BJ (cell line): ENCODE results near the gene MYO7A. TPM values are rescaled to one million over a fixed set of nuclear protein-coding genes. Genes with fewer than 3 reads are reported as not detected.

Experiments used
- CTCF ChIA-PET: fragments of 350-600 bp; formaldehyde crosslinking; extraction: SDS; loops from one replicate; lab custom pipeline; 2021; ENCODE audit warnings: antibody characterized with exemption, inconsistent platforms; lab: Yijun Ruan, JAX
- POLR2A ChIA-PET: fragments of 300-600 bp; sonication (Branson Sonifier 250); formaldehyde crosslinking; extraction: SDS; loops from one replicate; lab custom pipeline; 2021; ENCODE audit warnings: antibody characterized with exemption; lab: Charles Lee
- DNase-seq: peaks from one replicate; pipeline ENCODE4 v3.0.0-alpha.2; 2011; ENCODE audit warnings: low read depth
- H3K27me3 ChIP-seq: 2 replicates; pipeline ENCODE4 v1.6.0; 2011; ENCODE audit warnings: low read length; ENCODE audit not compliant: control insufficient read depth, insufficient read depth
- H3K36me3 ChIP-seq: 2 replicates; pipeline ENCODE4 v1.5.1; 2011; ENCODE audit warnings: low read length; ENCODE audit not compliant: control insufficient read depth, insufficient read depth
- H3K4me3 ChIP-seq: 2 replicates; pipeline ENCODE4 v1.5.1; 2011; ENCODE audit warnings: low read depth, mild to moderate bottlenecking, control low read depth, low read length
- polyA plus RNA-seq: library from polyadenylated mRNA; depleted of rRNA; stranded (reverse); fragments of >200 nt; gene quantifications from 2 replicates; pipeline ENCODE4 v1.2.3, GENCODE V29; 2011
- TF ChIP-seq, protein P1 (sequence below): IDR thresholded peaks from 2 replicates; pipeline ENCODE4 v1.5.1; 2011; ENCODE audit warnings: low read depth, mild to moderate bottlenecking, control low read depth, inconsistent platforms, low read length, moderate library complexity; ENCODE audit not compliant: insufficient read depth

MYO7A gene
- polyA plus RNA-seq, 1 experiment: 0.01 TPM

DNA sequence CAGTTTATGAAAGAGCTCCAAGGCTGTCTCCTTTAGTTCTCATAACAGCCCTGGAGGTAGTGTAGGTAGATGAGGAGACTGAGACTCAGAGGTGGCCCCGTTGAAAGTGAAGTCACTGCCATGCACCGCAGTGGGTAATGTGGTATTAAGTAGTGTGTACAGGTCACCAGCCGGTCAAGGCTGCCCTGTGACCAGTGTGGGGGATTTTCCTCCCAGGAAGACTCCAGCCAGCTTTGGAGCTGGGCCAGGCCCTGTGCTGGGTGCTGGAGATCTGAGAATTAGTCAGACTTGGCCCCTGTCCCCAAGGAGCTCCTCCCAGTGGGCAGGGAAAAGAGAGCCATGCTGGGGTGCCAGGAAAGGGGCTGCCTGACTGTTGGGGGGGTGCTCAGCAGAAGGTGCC is 20.1 kb upstream of the MYO7A start:
- peak; percentile 41 for DNase-seq
- H3K36me3 ChIP-seq: peaks cover 2% of the 10 kb centered on the region; the same call in 1 of the 2 replicates
- POLR2A ChIA-PET: no interaction called here
- H3K4me3 ChIP-seq: no peak overlapping the region
- TF ChIP-seq, protein P1, sequence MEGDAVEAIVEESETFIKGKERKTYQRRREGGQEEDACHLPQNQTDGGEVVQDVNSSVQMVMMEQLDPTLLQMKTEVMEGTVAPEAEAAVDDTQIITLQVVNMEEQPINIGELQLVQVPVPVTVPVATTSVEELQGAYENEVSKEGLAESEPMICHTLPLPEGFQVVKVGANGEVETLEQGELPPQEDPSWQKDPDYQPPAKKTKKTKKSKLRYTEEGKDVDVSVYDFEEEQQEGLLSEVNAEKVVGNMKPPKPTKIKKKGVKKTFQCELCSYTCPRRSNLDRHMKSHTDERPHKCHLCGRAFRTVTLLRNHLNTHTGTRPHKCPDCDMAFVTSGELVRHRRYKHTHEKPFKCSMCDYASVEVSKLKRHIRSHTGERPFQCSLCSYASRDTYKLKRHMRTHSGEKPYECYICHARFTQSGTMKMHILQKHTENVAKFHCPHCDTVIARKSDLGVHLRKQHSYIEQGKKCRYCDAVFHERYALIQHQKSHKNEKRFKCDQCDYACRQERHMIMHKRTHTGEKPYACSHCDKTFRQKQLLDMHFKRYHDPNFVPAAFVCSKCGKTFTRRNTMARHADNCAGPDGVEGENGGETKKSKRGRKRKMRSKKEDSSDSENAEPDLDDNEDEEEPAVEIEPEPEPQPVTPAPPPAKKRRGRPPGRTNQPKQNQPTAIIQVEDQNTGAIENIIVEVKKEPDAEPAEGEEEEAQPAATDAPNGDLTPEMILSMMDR: no peak
- CTCF ChIA-PET: interaction anchor here (1.1 to 10.6 kb wide), 8 partner anchors 16 to 188 kb away, joined by 3 to 128 read pairs (median 5); partner anchors contain the start of gene MYO7A
- H3K27me3 ChIP-seq: no peaks in the 10 kb centered on the region

DNA sequence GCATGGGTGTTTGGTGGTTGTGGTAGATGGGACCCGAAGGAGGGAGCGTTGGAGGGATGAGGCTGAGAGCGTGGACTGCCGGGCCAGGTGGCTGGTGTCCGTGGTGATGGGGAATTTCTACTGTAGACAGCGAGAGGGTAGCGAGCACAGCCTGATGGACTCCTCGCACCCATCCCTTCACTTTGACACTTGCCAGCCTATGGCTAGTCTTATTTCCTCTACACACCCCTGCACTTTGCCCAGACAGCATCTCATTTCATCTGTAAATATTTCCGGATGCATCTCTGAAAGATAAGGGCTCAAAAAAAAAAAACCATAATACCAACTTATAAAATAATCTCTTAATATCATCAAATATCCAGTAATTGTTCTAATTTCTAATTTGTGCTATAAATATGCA is 19.6 kb upstream of the MYO7A start:
- POLR2A ChIA-PET: no interaction called here
- H3K4me3 ChIP-seq: no peak overlapping the region
- TF ChIP-seq, protein P1: no peak
- CTCF ChIA-PET: interaction anchor here (1.1 to 10.6 kb wide), 7 partner anchors 16 to 63 kb away, joined by 3 to 128 read pairs (median 4); partner anchors contain the start of gene MYO7A
- peaks cover 2% of the 10 kb centered on the region; the same call in 1 of the 2 replicates for H3K36me3 ChIP-seq
- H3K27me3 ChIP-seq: no peaks in the 10 kb centered on the region
- no peak for DNase-seq

DNA sequence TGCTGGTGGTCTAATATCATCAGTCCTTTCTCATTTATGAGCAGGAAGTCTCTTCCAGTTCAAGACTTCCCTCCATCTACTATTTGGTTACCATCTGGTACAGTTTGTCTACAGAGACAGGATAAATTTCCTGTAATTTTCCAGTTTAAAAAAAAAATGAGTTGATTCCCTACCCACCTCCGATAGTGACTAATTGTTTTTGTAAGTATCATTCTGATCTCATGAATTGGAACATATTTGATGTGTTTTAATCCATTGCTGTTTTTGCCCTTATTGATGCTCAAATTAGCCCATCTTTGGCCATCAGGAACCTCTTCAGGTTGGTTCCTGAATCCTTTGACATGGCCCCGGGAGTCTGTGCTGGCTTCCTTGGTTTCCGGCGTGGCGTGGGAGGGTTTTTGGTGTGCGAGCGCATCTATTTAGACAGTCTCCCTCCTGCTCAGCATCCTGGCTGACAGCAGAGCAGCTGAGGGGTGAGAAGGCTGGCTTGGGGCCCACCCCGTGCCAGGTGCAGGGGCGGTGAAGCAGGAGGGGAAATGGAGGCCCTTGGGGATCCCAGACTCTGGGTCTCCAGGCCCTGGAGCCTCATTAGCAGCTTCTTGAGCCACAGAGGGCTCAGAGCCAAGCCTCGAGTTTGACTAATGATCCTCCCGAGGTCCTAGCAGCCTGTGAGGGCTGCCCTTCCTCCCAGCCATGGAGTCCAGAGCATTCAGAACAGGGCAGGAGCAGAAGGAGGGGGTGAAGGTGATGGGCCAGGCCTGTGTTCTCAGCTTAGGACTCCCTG is 18.6 kb upstream of the MYO7A start:
- Histone ChIP-seq H3K4me3 (no peak overlapping the region), H3K27me3 (no peaks in the 10 kb centered on the region), H3K36me3 (peaks cover 2% of the 10 kb centered on the region)
- DNase-seq: no peak
- ChIA-PET CTCF (interaction anchor here (1.6 to 10.6 kb wide), 6 partner anchors 17 to 79 kb away, joined by 4 to 128 read pairs (median 18); partner anchors contain the start of gene MYO7A), POLR2A (no interaction called here)
- TF ChIP-seq, protein P1: no peak

DNA sequence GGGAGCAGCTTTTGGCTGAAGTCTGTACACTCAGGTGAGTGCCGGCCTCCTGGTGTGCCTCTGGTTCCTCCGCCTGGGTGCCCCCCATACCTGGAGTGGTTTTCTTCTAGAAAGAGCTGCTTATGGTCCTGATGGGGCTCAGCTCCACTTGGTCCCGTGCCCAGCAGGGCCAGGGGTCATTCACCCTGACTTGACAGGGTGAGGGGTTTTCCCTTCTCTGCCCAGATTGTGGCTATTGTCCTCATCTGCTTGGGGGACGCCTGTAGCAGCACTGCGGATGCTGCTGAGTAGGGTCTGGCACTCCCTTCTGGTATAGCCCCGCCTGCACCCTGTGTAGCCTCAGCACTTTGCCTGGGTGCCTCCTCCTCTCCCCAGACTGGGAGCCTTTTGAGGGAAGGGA is 17.2 kb upstream of the MYO7A start:
- TF ChIP-seq, protein P1: no peak
- Histone ChIP-seq H3K4me3 (no peak overlapping the region), H3K36me3 (peaks cover 2% of the 10 kb centered on the region; the same call in 1 of the 2 replicates), H3K27me3 (no peaks in the 10 kb centered on the region)
- POLR2A ChIA-PET: no interaction called here
- CTCF ChIA-PET: interaction anchor here (0.6 to 10.6 kb wide), 6 partner anchors 12 to 260 kb away, joined by 3 to 128 read pairs (median 16); partner anchors contain the start of gene MYO7A
- DNase-seq: no peak

DNA sequence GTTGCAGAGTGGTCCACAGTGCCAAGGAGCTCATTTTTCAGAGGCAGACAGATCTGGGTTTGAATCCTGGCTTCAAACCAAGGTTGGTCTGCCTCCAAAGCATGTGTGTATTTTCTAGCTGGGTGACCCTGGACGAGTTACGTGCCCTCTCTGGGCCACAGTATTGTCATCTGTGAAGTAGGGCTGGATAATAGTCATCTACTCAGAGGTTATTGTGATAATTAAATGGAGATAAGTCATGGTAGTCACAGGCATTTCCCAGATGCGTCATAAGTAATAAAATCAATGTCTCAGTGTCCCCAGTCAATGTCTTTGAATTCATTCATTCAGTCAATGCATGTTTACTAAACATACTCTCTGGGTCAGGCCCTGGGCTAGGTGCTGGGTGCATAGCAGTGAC is 16.8 kb upstream of the MYO7A start:
- DNase-seq: no peak
- POLR2A ChIA-PET: no interaction called here
- H3K27me3 ChIP-seq: no peaks in the 10 kb centered on the region
- peaks cover 2% of the 10 kb centered on the region; the same call in 1 of the 2 replicates for H3K36me3 ChIP-seq
- CTCF ChIA-PET: interaction anchor here (1.7 to 10.6 kb wide), 8 partner anchors 11 to 77 kb away, joined by 4 to 128 read pairs (median 22); partner anchors contain the start of gene MYO7A
- H3K4me3 ChIP-seq: no peak overlapping the region
- TF ChIP-seq, protein P1: no peak
